ENCODE measurements around the gene GULP1.

GULP1 gene

GRCh38 chr2:188610050-188610444 is 318.4 kb downstream of the GULP1 start:
- no peak for DNase-seq

GRCh38 chr2:188610827-188611226 is 319.2 kb downstream of the GULP1 start:
- no peak for DNase-seq

GRCh38 chr2:188619146-188619545 is 327.5 kb downstream of the GULP1 start:
- DNase-seq = no peak

- no peak for DNase-seq
These were observed 329.2 kb downstream of the GULP1 start for GRCh38 chr2:188620916-188621315.

- no peak for DNase-seq
These were observed 331.1 kb downstream of the GULP1 start for GRCh38 chr2:188622601-188623260.

- DNase-seq = no peak
These were observed 332.4 kb downstream of the GULP1 start for GRCh38 chr2:188623995-188624643.

GRCh38 chr2:188627471-188627870 is 335.8 kb downstream of the GULP1 start:
- no peak for DNase-seq

- no peak for DNase-seq
These were observed 337.5 kb downstream of the GULP1 start for GRCh38 chr2:188628989-188629752.

- DNase-seq = no peak
These were observed 338.3 kb downstream of the GULP1 start for GRCh38 chr2:188629753-188630527.

- no peak for DNase-seq
These were observed 339.5 kb downstream of the GULP1 start for GRCh38 chr2:188631037-188631809.

- no peak for DNase-seq
These were observed 343.0 kb downstream of the GULP1 start for GRCh38 chr2:188634656-188635055.

Measured in NCI-H345 (cell line).